MM.1S (cell line): Measurements from ENCODE around the gene ANKRD12.

Experiments
- DNase-seq: peaks from one replicate; pipeline ENCODE4 v3.0.0-alpha.2; 2015
- H2AFZ ChIP-seq: fragments of 300-600 bp; sonication (generic); 2 replicates; pipeline ENCODE4 v1.6.0; 2016; ENCODE audit warnings: antibody characterized with exemption, low read length
- H3F3A ChIP-seq: fragments of 300-600 bp; sonication (generic); 2 replicates; pipeline ENCODE4 v1.6.1; 2016; ENCODE audit warnings: mild to moderate bottlenecking, antibody characterized with exemption, low read length, moderate library complexity, mixed read lengths; ENCODE audit not compliant: insufficient read depth
- H3K27ac ChIP-seq: fragments of 300-600 bp; sonication (generic); 2 replicates; pipeline ENCODE4 v1.5.1; 2016; ENCODE audit warnings: mild to moderate bottlenecking, low read length
- H3K27me3 ChIP-seq: fragments of 300-600 bp; sonication (generic); replicated peaks from 2 replicates; pipeline ENCODE4 v1.6.0; 2016; ENCODE audit warnings: low read length; ENCODE audit not compliant: insufficient read depth
- H3K36me3 ChIP-seq: fragments of 300-600 bp; sonication (generic); replicated peaks from 2 replicates; pipeline ENCODE4 v1.6.1; 2016; ENCODE audit warnings: mild to moderate bottlenecking, low read length, mixed read lengths; ENCODE audit not compliant: insufficient read depth
- H3K4me1 ChIP-seq: fragments of 300-600 bp; sonication (generic); 2 replicates; pipeline ENCODE4 v1.6.1; 2016; ENCODE audit warnings: low read length, mixed read lengths
- H3K4me2 ChIP-seq: fragments of 300-600 bp; sonication (generic); 2 replicates; pipeline ENCODE4 v1.6.0; 2016; ENCODE audit warnings: low read depth, low read length
- H3K4me3 ChIP-seq: fragments of 300-600 bp; sonication (generic); 2 replicates; pipeline ENCODE4 v1.5.1; 2016; ENCODE audit warnings: low read length, mixed read lengths
- H3K79me2 ChIP-seq: fragments of 300-600 bp; sonication (generic); 2 replicates; pipeline ENCODE4 v1.6.1; 2016; ENCODE audit warnings: mixed run types, low read length, mixed read lengths
- H3K9ac ChIP-seq: fragments of 300-600 bp; sonication (generic); 2 replicates; pipeline ENCODE4 v1.6.1; 2016; ENCODE audit warnings: low read length, mixed read lengths
- H3K9me2 ChIP-seq: fragments of 300-600 bp; sonication (generic); replicated peaks from 2 replicates; pipeline ENCODE4 v1.6.1; 2016; ENCODE audit warnings: mild to moderate bottlenecking, low read length, mixed read lengths; ENCODE audit not compliant: insufficient read depth
- H3K9me3 ChIP-seq: fragments of 300-600 bp; sonication (generic); replicated peaks from 2 replicates; pipeline ENCODE4 v1.6.1; 2016; ENCODE audit warnings: mild to moderate bottlenecking, low read length, mixed read lengths; ENCODE audit not compliant: insufficient read depth
- H4K20me1 ChIP-seq: fragments of 300-600 bp; sonication (generic); 2 replicates; pipeline ENCODE4 v1.6.1; 2016; ENCODE audit warnings: mild to moderate bottlenecking, low read length, moderate library complexity, mixed read lengths; ENCODE audit not compliant: insufficient read depth
- EZH2 ChIP-seq: fragments of 300-600 bp; sonication (generic); optimal IDR thresholded peaks from 2 replicates; pipeline ENCODE3; 2017; ENCODE audit warnings: low read depth, mild to moderate bottlenecking, antibody characterized with exemption, low read length, mixed read lengths
- EZH2phosphoT487 ChIP-seq: fragments of 300-600 bp; sonication (generic); IDR thresholded peaks from 2 replicates; pipeline ENCODE4 v1.6.1; 2018; ENCODE audit warnings: antibody characterized with exemption, low read length
- TF ChIP-seq, protein P1 (sequence below): fragments of 300-600 bp; sonication (generic); IDR thresholded peaks from 2 replicates; pipeline ENCODE4 v1.5.1; 2016; ENCODE audit warnings: antibody characterized with exemption, low read length, mixed read lengths

Gene ANKRD12

DNA sequence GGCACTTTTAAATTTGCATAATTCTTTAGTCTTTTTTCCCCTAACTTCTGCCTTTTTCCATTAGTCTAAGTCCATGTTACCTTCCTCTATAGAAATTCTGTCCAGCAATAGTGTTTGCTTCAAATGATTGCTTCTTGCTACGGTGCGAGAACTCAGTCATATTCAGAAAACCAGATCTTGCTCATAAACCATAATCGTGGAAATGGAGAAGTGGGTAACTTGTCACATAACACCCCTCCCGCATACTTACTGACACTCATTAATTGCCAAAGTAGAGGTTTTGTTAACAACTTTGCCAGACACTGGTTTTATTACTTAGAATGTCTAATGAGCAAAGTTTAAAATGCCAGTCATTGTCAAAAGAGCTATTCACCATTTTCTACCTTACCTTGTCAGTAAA is 103.7 kb downstream of the ANKRD12 start:
- Histone ChIP-seq H3K9me2 (no peaks in the 10 kb centered on the region), H3F3A (peaks cover 52% of the 10 kb centered on the region), H4K20me1 (peaks cover 11% of the 10 kb centered on the region; the same call in 1 of the 2 replicates), H2AFZ (no peak overlapping the region), H3K27ac (no peak overlapping the region), H3K4me2 (no peak overlapping the region), H3K4me1 (0 out of 2 replicates have a peak, but pooled peaks cover 9% of the 10 kb centered on the region), H3K27me3 (no peaks in the 10 kb centered on the region), H3K9ac (no peak overlapping the region), H3K79me2 (peaks cover 96% of the 10 kb centered on the region), H3K9me3 (no peaks in the 10 kb centered on the region), H3K36me3 (peaks cover 29% of the 10 kb centered on the region; the same call in 1 of the 2 replicates), H3K4me3 (no peak overlapping the region)
- DNase-seq = no peak
- TF ChIP-seq, protein P1, sequence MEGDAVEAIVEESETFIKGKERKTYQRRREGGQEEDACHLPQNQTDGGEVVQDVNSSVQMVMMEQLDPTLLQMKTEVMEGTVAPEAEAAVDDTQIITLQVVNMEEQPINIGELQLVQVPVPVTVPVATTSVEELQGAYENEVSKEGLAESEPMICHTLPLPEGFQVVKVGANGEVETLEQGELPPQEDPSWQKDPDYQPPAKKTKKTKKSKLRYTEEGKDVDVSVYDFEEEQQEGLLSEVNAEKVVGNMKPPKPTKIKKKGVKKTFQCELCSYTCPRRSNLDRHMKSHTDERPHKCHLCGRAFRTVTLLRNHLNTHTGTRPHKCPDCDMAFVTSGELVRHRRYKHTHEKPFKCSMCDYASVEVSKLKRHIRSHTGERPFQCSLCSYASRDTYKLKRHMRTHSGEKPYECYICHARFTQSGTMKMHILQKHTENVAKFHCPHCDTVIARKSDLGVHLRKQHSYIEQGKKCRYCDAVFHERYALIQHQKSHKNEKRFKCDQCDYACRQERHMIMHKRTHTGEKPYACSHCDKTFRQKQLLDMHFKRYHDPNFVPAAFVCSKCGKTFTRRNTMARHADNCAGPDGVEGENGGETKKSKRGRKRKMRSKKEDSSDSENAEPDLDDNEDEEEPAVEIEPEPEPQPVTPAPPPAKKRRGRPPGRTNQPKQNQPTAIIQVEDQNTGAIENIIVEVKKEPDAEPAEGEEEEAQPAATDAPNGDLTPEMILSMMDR = no peak
- TF ChIP-seq EZH2 (no peak), EZH2phosphoT487 (no peak)

DNA sequence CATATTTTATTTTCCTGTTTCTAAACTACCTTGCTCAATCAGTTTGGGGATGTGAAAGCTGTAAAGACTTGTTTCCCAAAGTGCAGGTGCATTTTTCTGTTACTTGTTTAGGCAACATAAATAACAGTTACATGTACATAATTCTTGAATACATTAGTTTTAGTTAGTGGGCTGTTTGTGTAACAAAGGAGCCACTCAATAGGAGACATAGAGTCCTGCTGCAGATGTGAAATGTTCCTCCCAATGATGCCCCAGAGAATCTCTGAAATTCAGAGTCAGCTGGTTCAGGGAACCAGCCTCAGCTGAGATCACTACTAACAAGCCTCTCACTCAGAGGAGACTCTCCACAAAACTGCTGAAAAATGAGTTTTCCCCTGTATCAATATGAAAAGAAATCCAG is 106.4 kb downstream of the ANKRD12 start:
- H3K9me3 ChIP-seq = no peaks in the 10 kb centered on the region
- no peak overlapping the region for H2AFZ ChIP-seq
- H3K4me2 ChIP-seq = no peak overlapping the region
- H3K27ac ChIP-seq = peak overlapping the region; percentile 50; the same call in 1 of the 2 replicates
- H3K4me1 ChIP-seq = 0 out of 2 replicates have a peak, but pooled peaks cover 9% of the 10 kb centered on the region
- peaks cover 92% of the 10 kb centered on the region for H3K79me2 ChIP-seq
- no peak for DNase-seq
- no peaks in the 10 kb centered on the region for H3K9me2 ChIP-seq
- no peaks in the 10 kb centered on the region for H3K27me3 ChIP-seq
- TF ChIP-seq EZH2 (no peak), EZH2phosphoT487 (no peak)
- TF ChIP-seq, protein P1 = no peak
- peaks cover 10% of the 10 kb centered on the region; the same call in 1 of the 2 replicates for H3K36me3 ChIP-seq
- peaks cover 28% of the 10 kb centered on the region for H3F3A ChIP-seq
- H4K20me1 ChIP-seq = no peaks in the 10 kb centered on the region; the same call in 1 of the 2 replicates
- H3K9ac ChIP-seq = no peak overlapping the region
- H3K4me3 ChIP-seq = no peak overlapping the region

DNA sequence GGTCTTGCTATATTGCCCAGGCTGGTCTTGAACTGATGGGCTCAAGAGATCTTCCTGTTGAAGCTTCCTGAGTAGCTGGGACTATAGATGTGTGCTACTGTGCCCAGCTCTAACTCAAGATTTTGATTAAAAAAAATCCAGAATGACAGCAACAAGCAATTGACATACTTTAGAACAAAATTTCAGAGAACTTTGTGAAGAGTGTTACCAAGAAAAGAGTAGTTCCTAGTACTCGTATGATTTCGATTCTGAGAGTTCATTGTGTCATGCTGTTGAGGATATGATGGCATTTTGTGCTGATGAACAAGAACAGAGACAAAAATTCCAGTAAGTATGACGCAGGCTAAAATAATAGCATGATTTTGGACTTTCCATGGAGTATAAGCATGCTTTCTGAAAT is 107.8 kb downstream of the ANKRD12 start:
- H4K20me1 ChIP-seq = no peaks in the 10 kb centered on the region; the same call in 1 of the 2 replicates
- no peak overlapping the region for H2AFZ ChIP-seq
- no peak overlapping the region for H3K4me3 ChIP-seq
- peaks cover 92% of the 10 kb centered on the region for H3K79me2 ChIP-seq
- DNase-seq = no peak
- peaks cover 34% of the 10 kb centered on the region for H3F3A ChIP-seq
- H3K9me3 ChIP-seq = no peaks in the 10 kb centered on the region
- no peak overlapping the region for H3K4me2 ChIP-seq
- H3K9me2 ChIP-seq = no peaks in the 10 kb centered on the region
- no peak for TF ChIP-seq EZH2phosphoT487
- TF ChIP-seq, protein P1 = no peak
- TF ChIP-seq EZH2 = no peak
- no peak overlapping the region for H3K9ac ChIP-seq
- H3K36me3 ChIP-seq = peaks cover 14% of the 10 kb centered on the region; the same call in 1 of the 2 replicates
- no peak overlapping the region for H3K27ac ChIP-seq
- 0 out of 2 replicates have a peak, but pooled peaks cover 9% of the 10 kb centered on the region for H3K4me1 ChIP-seq
- H3K27me3 ChIP-seq = no peaks in the 10 kb centered on the region
